ENCODE results near the gene MRGPRF.

MRGPRF gene

GRCh38 chr11:69013009-69013951, at the start of gene MRGPRF:
TSS of gene MRGPRF (minus strand) at chr11:69013246. CDS start at chr11:69009901, 3,345 bp downstream.
- DNase-seq (ENCODE audit: low read depth in 1 of 2, low spot score in 1 of 2), result no peak

GRCh38 chr11:69062169-69062855, 49.3 kb upstream of the MRGPRF start:
- DNase-seq (ENCODE audit: low read depth in 1 of 2, low spot score in 1 of 2), result no peak

GRCh38 chr11:69061713-69062053, 48.6 kb upstream of the MRGPRF start:
- DNase-seq (ENCODE audit: low read depth in 1 of 2, low spot score in 1 of 2), result no peak

- DNase-seq (ENCODE audit: low read depth in 1 of 2, low spot score in 1 of 2), result no peak
Observed at GRCh38 chr11:69060806-69061712, 48.0 kb upstream of the MRGPRF start.

GRCh38 chr11:69059985-69060384, 46.9 kb upstream of the MRGPRF start:
- no peak for DNase-seq (ENCODE audit: low read depth in 1 of 2, low spot score in 1 of 2)

- no peak for DNase-seq (ENCODE audit: low read depth in 1 of 2, low spot score in 1 of 2)
Observed at GRCh38 chr11:69059429-69059828, 46.4 kb upstream of the MRGPRF start.

GRCh38 chr11:69058511-69059270, 45.6 kb upstream of the MRGPRF start:
- DNase-seq (ENCODE audit: low read depth in 1 of 2, low spot score in 1 of 2), result no peak

- DNase-seq (ENCODE audit: low read depth in 1 of 2, low spot score in 1 of 2), result no peak
Observed at GRCh38 chr11:69057801-69058200, 44.8 kb upstream of the MRGPRF start.

GRCh38 chr11:69057236-69057635, 44.2 kb upstream of the MRGPRF start:
- no peak for DNase-seq (ENCODE audit: low read depth in 1 of 2, low spot score in 1 of 2)

GRCh38 chr11:69055598-69056516, 42.8 kb upstream of the MRGPRF start:
- no peak for DNase-seq (ENCODE audit: low read depth in 1 of 2, low spot score in 1 of 2)

- DNase-seq (ENCODE audit: low read depth in 1 of 2, low spot score in 1 of 2), result no peak
Observed at GRCh38 chr11:69055212-69055586, 42.2 kb upstream of the MRGPRF start.

GRCh38 chr11:69054397-69055211, 41.6 kb upstream of the MRGPRF start:
- no peak for DNase-seq (ENCODE audit: low read depth in 1 of 2, low spot score in 1 of 2)

- no peak for DNase-seq (ENCODE audit: low read depth in 1 of 2, low spot score in 1 of 2)
Observed at GRCh38 chr11:69053546-69054396, 40.7 kb upstream of the MRGPRF start.

GRCh38 chr11:69053169-69053477, 40.1 kb upstream of the MRGPRF start:
- DNase-seq (ENCODE audit: low read depth in 1 of 2, low spot score in 1 of 2), result no peak

GRCh38 chr11:69052343-69053168, 39.5 kb upstream of the MRGPRF start:
- no peak for DNase-seq (ENCODE audit: low read depth in 1 of 2, low spot score in 1 of 2)

- DNase-seq (ENCODE audit: low read depth in 1 of 2, low spot score in 1 of 2), result no peak
Observed at GRCh38 chr11:69051381-69052342, 38.6 kb upstream of the MRGPRF start.

Data from activated CD4-positive, alpha-beta T cell treated with anti-CD3 and anti-CD28 coated beads, Interleukin-2, amount 50 U/mL, for 24 hours (primary cell).